BLaER1 treated with 17β-estradiol and CSF1 and Interleukin-3, amounts not matched to agents 10 nM and 100 nM (cell line): Measurements from ENCODE around the gene MEA1.
A peak's percentile ranks its signal among the peaks of the same experiment; 100 is the strongest.

Source experiments
- H3K27ac ChIP-seq, 11 experiments: shearing (Covaris generic); formaldehyde crosslinking; 2 replicates each; pipeline ENCODE4 v1.8.1; 2022
- H3K27me3 ChIP-seq, 11 experiments: shearing (Covaris generic); formaldehyde crosslinking; 2 replicates each; pipeline ENCODE4 v1.8.1; 2022
- H3K36me3 ChIP-seq, 11 experiments: shearing (Covaris generic); formaldehyde crosslinking; 2 replicates each; pipeline ENCODE4 v1.8.1; 2022
- H3K4me1 ChIP-seq, 10 experiments: shearing (Covaris generic); formaldehyde crosslinking; 2 replicates each; pipeline ENCODE4 v1.8.1; 2022
- H3K4me2 ChIP-seq, 11 experiments: shearing (Covaris generic); formaldehyde crosslinking; 2 replicates each; pipeline ENCODE4 v1.8.1; 2022
- H3K4me3 ChIP-seq, 10 experiments: shearing (Covaris generic); formaldehyde crosslinking; 2 replicates each; pipeline ENCODE4 v1.8.1; 2022
- H3K9ac ChIP-seq, 11 experiments: shearing (Covaris generic); formaldehyde crosslinking; 2 replicates each; pipeline ENCODE4 v1.8.1; 2022
- H3K9me3 ChIP-seq, 11 experiments: shearing (Covaris generic); formaldehyde crosslinking; replicated peaks in 1 of 11; 2 replicates each; pipeline ENCODE4 v1.8.1; 2022
- H4K20me1 ChIP-seq, 11 experiments: shearing (Covaris generic); formaldehyde crosslinking; 2 replicates each; pipeline ENCODE4 v1.8.1; 2022
- Cebpa-rat ChIP-seq, 11 experiments: shearing (Covaris generic); IDR thresholded peaks; 2 replicates each; pipeline ENCODE4 v1.8.1; 2022

MEA1 gene

DNA sequence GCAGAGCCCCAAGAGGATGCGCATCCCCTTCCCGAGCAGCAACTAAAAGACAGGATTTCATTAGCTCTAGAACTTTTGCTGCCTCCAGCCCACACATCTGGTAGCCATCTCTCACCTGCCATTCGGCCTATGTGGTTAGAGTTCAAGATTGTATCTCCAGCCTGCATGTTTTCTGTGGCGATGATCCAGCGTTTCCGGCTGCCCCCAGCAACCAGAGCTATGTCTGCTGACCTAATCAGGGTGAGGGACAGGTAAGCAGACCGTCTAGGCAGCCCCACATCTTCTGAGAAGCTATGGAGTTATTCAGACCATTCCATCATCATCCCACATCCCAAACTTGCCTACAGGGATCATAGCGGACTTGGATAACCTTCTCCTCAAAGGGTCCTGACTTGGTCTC lies 42.2 kb upstream of the MEA1 start:
- H3K9ac ChIP-seq: peak overlapping the region in 1 of 11 experiments; percentile 19; a peak in 1 of 22 replicates
- no peak overlapping the region for H3K4me2 ChIP-seq
- no peak overlapping the region for H3K4me3 ChIP-seq
- H3K9me3 ChIP-seq: no peaks in the 10 kb centered on the region
- no peak for TF ChIP-seq Cebpa-rat (IDR thresholded peaks at IDR 0.05)
- H3K4me1 ChIP-seq: peaks cover 41 to 57% (median 52%) of the 10 kb centered on the region in 10 experiments
- peaks cover 30 to 46% (median 40%) of the 10 kb centered on the region in 11 experiments for H3K36me3 ChIP-seq
- no peak overlapping the region for H3K27ac ChIP-seq
- H4K20me1 ChIP-seq: no peaks in the 10 kb centered on the region
- no peaks in the 10 kb centered on the region for H3K27me3 ChIP-seq

DNA sequence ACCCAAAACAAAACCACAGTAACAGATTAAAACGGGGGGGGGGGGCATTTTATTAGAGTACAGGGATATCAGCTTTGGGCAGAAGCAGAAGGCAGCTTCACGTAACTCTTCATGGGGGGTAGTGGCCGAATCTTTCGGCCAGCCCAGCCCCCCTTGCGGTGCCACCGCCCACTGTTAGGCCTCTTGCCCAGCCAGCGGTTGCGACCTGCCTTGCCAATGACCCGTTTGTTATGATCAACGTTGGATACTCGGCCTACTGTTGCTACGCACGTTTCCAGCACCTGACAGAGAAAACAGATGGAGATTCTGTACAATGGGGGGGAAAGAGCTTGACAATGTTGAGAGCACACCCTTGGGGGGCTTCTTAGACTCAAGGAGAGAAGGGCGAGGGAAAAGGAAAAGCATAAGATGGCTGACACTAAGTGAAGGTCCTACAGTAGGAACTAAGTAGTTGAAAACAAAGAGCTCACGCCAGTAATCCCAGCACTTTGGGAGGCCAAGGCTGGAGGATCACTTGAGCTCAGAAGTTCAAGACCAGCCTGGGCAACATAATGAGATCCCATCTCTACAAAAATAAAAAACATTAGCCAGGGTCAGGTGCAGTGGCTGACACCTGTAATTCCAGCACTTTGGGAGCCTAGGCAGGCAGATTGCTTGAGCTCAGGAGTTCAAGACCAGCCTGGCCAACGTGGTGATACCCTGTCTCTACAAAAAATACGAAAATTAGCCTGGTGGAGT lies 40.6 kb upstream of the MEA1 start:
- Histone ChIP-seq H3K36me3 (peaks cover 38 to 61% (median 52%) of the 10 kb centered on the region in 11 experiments), H3K9me3 (no peaks in the 10 kb centered on the region), H3K9ac (peak overlapping the region; percentile 86 to 94 (median 90); a peak in 21 of 22 replicates), H3K4me1 (peaks cover 35 to 53% (median 48%) of the 10 kb centered on the region in 10 experiments), H3K4me3 (peak overlapping the region; percentile 68 to 86 (median 74)), H4K20me1 (no peaks in the 10 kb centered on the region), H3K27me3 (no peaks in the 10 kb centered on the region), H3K4me2 (peak overlapping the region; percentile 89 to 99 (median 96)), H3K27ac (peak overlapping the region; percentile 88 to 93 (median 91))
- no peak for TF ChIP-seq Cebpa-rat (IDR thresholded peaks at IDR 0.05)

DNA sequence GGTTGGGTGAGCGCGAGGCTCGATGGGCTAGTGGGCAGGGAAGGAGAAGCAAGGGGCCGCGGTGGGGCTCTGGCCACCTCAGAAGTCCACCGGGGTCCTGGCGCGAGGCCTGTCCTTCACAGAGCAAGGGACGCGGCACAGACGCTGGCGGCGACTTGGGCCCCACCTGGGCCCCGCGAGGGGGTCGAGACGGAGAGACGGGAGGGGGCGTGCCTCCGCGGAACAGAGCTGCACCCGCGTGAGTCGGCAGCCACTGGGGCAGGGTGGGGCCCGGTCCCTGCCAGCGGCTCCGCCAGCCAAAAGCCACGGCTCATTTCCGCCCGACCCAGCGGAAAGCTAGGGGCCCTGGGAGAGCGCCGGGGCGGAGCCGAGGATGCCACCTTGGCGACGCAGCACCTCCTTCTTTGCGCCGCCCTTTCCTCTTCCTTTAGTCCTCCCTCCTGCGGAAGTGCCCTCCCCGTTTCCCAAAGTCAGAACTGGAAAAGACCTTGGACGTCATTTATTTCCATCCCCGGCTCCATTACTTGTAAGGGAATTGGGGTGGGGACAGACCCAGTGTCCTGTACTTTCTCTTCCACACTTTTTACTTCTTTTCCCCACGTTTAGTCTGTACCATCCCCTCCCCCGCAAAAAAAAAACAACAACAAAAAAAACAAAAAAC lies 39.9 kb upstream of the MEA1 start, which contains the start of gene CUL7:
CUL7 (minus strand) TSS at position 307 of the 661 bp plus-strand sequence. CDS start 1,063 bp downstream, outside the sequence.
- peak within 1 kb of the TSS; percentile 86 to 94 (median 90) for H3K9ac ChIP-seq
- peak within 1 kb of the TSS; percentile 68 to 86 (median 74) for H3K4me3 ChIP-seq
- TF ChIP-seq Cebpa-rat (IDR thresholded peaks at IDR 0.05): no peak
- no peaks in the 10 kb centered on the region for H3K27me3 ChIP-seq
- H4K20me1 ChIP-seq: no peaks in the 10 kb centered on the region
- H3K36me3 ChIP-seq: peaks cover 44 to 67% (median 58%) of the 10 kb centered on the region in 11 experiments
- H3K4me1 ChIP-seq: peaks cover 33 to 53% (median 47%) of the 10 kb centered on the region in 10 experiments
- H3K27ac ChIP-seq: peak within 1 kb of the TSS; percentile 88 to 93 (median 91)
- peak within 1 kb of the TSS; percentile 89 to 99 (median 96) for H3K4me2 ChIP-seq
- H3K9me3 ChIP-seq: no peaks in the 10 kb centered on the region

DNA sequence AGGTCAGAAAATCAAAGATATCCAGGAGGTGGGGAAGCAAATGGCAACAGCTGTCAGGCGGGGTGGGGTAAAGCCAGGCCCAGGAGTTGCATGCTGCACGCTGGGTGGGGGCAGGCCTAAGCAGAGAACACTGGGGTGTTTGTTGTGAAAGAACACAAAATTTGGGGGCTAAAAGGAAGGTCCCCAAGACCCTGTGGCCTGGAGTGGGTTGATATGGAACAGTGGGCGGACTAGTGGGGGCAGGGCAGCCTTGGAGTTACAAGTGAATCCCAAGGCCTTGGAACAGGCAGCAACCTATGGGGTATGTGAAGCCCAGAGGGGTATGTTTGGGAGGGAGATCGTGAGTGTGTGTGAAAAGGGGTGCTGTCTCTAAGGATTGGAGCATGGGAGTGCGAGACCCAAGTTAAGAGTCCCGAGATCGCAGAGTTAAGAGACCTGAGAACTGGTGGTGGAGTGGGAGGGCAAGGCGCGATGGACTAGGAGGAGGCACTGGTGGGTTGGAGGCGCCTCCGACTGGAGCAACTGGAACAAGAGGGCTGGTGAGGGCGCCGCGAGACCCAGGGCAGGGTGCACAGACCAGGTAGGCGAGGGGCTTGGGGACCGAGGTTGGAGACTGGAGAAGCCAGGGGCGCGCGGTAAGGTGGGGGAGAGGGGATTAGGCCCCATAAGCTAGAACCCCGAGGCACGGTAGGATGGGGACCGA lies 39.2 kb upstream of the MEA1 start:
- peaks cover 26 to 46% (median 41%) of the 10 kb centered on the region in 10 experiments for H3K4me1 ChIP-seq
- H3K27me3 ChIP-seq: no peaks in the 10 kb centered on the region
- no peaks in the 10 kb centered on the region for H4K20me1 ChIP-seq
- H3K9ac ChIP-seq: peak overlapping the region; percentile 86 to 94 (median 90)
- H3K27ac ChIP-seq: peak overlapping the region; percentile 88 to 93 (median 91)
- peak overlapping the region; percentile 68 to 86 (median 74) for H3K4me3 ChIP-seq
- peak overlapping the region; percentile 89 to 99 (median 96) for H3K4me2 ChIP-seq
- TF ChIP-seq Cebpa-rat (IDR thresholded peaks at IDR 0.05): no peak
- H3K9me3 ChIP-seq: no peaks in the 10 kb centered on the region
- peaks cover 49 to 72% (median 61%) of the 10 kb centered on the region in 11 experiments for H3K36me3 ChIP-seq

DNA sequence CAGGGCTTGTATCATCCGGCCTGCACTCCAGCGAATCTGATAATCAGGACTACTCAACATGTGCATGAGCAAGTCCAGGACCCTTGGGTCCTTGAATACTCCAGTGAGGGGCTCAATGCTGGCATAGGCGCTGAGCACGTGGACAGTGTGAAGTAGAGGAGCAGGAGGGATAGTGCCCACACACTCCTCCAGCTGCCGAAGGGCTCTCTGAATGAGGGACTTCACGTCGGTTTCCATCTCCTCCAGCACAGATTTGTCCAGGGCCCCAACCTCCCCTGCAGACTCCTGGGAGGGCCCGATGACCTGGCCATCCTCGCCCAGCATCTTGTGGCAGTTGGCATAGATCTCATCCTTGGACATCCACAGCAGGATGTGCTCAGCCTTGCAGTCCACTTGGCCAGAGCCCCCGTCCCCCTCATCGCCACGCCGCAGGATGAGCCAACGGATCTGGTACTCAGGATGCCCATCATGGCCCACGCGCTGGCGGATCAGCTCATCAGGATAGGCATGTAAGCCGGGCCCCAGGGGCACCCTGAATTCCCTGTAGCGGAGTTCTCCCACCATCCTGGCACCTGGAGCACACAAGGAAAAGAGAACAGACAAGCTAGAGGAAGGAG lies 38.6 kb upstream of the MEA1 start:
- peak overlapping the region; percentile 86 to 94 (median 90); a peak in 19 of 22 replicates for H3K9ac ChIP-seq
- peaks cover 22 to 43% (median 37%) of the 10 kb centered on the region in 10 experiments for H3K4me1 ChIP-seq
- H3K9me3 ChIP-seq: no peaks in the 10 kb centered on the region
- H3K36me3 ChIP-seq: peaks cover 44 to 71% (median 61%) of the 10 kb centered on the region in 11 experiments
- no peak for TF ChIP-seq Cebpa-rat (IDR thresholded peaks at IDR 0.05)
- H3K4me2 ChIP-seq: peak overlapping the region; percentile 89 to 99 (median 96)
- peak overlapping the region in 8 of 10 experiments; percentile 68 to 86 (median 76); a peak in 9 of 20 replicates for H3K4me3 ChIP-seq
- no peaks in the 10 kb centered on the region for H3K27me3 ChIP-seq
- peak overlapping the region in 9 of 11 experiments; percentile 88 to 93 (median 91); a peak in 14 of 22 replicates for H3K27ac ChIP-seq
- H4K20me1 ChIP-seq: no peaks in the 10 kb centered on the region; a peak in 1 of 22 replicates

DNA sequence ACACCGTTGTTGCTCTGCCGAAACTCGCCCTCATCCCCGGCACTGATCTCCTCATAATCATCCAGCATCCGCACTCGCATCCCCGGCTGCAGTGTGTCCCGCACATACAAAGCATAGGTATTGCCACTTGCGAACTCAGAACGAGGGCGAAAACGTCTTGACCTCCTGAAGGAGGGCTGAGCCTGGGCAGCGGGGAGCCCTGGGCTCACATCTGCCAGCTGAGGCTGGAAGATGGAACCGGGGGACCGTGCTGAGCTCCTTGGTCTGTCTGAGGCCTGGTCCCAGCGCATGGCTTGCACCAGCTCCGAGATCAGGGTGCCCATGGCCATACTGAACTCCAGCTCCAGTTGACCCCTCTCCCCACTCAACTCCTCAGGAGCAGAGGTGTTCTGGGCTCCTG lies 37.2 kb upstream of the MEA1 start:
- Histone ChIP-seq H3K4me2 (peak overlapping the region in 8 of 11 experiments; percentile 6 to 99 (median 57); a peak in 8 of 22 replicates), H4K20me1 (peaks cover 0 to 9% (median 0%) of the 10 kb centered on the region in 11 experiments; a peak in 1 of 22 replicates), H3K4me3 (no peak overlapping the region), H3K4me1 (peaks cover 22 to 43% (median 37%) of the 10 kb centered on the region in 10 experiments), H3K27ac (no peak overlapping the region), H3K9ac (peak overlapping the region in 5 of 11 experiments; percentile 22 to 50 (median 24); a peak in 5 of 22 replicates), H3K36me3 (peaks cover 42 to 71% (median 58%) of the 10 kb centered on the region in 11 experiments), H3K9me3 (no peaks in the 10 kb centered on the region), H3K27me3 (no peaks in the 10 kb centered on the region)
- no peak for TF ChIP-seq Cebpa-rat (IDR thresholded peaks at IDR 0.05)

DNA sequence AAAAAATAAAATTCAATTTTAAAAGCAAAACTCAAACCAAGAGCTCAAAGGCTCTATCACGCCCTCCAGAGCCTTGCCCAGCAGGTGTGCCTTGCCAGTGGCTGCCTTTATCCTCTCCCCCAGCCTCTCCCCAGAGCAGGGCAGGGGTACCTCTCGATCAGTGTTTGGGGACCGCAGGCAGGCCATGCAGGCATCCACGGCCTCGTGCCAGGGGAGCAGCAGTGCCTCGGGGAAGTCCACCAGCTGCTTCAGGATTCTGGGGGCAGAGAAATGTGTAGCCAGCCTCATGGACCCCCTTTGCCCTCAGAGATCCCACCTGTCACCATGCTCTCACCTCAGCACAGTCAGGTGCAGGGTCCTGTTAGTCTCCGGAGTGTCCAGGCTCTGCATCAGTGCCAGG lies 34.3 kb upstream of the MEA1 start:
- H4K20me1 ChIP-seq: peaks cover 0 to 9% (median 0%) of the 10 kb centered on the region in 11 experiments; a peak in 1 of 22 replicates
- H3K4me3 ChIP-seq: no peak overlapping the region
- no peak overlapping the region for H3K4me2 ChIP-seq
- no peak overlapping the region for H3K27ac ChIP-seq
- H3K9me3 ChIP-seq: no peaks in the 10 kb centered on the region
- H3K9ac ChIP-seq: peak overlapping the region in 1 of 11 experiments; percentile 32; a peak in 1 of 22 replicates
- peaks cover 12 to 31% (median 24%) of the 10 kb centered on the region in 10 experiments for H3K4me1 ChIP-seq
- peaks cover 52 to 83% (median 64%) of the 10 kb centered on the region in 11 experiments for H3K36me3 ChIP-seq
- H3K27me3 ChIP-seq: no peaks in the 10 kb centered on the region
- TF ChIP-seq Cebpa-rat (IDR thresholded peaks at IDR 0.05): no peak

DNA sequence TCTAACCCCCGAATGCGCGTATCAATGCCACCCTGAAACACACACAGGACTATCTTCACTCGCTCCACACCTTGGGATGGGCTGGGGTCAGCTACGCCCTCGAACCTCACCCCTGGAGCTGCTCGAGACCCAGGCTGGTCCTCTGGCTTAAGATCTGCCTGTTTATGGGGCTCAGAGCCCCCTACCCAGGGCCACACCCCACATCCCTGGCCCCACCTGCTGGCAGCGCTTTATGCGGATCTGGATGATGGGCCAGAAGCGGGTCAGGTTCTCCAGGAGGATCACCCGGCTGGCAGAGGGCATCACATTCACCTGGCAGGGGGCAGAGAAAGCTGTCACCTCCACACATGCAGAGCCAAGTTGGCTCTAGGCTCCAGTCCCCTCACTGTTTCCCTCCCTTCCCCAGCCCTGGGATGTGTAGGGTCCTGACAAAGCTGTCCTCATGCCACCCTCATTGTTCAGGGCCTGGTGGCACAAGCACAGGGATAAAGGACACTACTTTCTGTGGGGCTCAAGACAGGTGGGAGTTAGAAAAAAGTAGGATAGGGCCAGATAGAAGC lies 31.7 kb upstream of the MEA1 start:
- Histone ChIP-seq H3K9me3 (no peaks in the 10 kb centered on the region), H3K4me3 (no peak overlapping the region), H3K4me1 (peaks cover 0 to 7% (median 3%) of the 10 kb centered on the region in 10 experiments; a peak in 7 of 20 replicates), H3K27ac (no peak overlapping the region), H3K4me2 (no peak overlapping the region), H3K36me3 (peaks cover 63 to 93% (median 74%) of the 10 kb centered on the region in 11 experiments), H3K9ac (no peak overlapping the region), H4K20me1 (peaks cover 0 to 9% (median 0%) of the 10 kb centered on the region in 11 experiments; a peak in 2 of 22 replicates), H3K27me3 (no peaks in the 10 kb centered on the region)
- no peak for TF ChIP-seq Cebpa-rat (IDR thresholded peaks at IDR 0.05)
